GM18519 (cell line): Measurements from ENCODE around the gene ZNF502.

ENCODE experiments used
- ATAC-seq: cut with Tn5 transposase; IDR thresholded peaks from one replicate; pipeline ENCODE4 v1.9.1; 2021; ENCODE audit warnings: mild to moderate bottlenecking, moderate library complexity; ENCODE audit not compliant: unreplicated experiment, low FRiP score

The ZNF502 gene

GRCh38 chr3:44764248-44764647 is 51.8 kb downstream of the ZNF502 start:
- ATAC-seq = no peak

- ATAC-seq = no peak
Observed at GRCh38 chr3:44771424-44772098, 59.1 kb downstream of the ZNF502 start.

- ATAC-seq = no peak
Observed at GRCh38 chr3:44772099-44772442, 59.6 kb downstream of the ZNF502 start.
